ENCODE measurements around the gene TRAF3IP1.

Gene TRAF3IP1

DNA sequence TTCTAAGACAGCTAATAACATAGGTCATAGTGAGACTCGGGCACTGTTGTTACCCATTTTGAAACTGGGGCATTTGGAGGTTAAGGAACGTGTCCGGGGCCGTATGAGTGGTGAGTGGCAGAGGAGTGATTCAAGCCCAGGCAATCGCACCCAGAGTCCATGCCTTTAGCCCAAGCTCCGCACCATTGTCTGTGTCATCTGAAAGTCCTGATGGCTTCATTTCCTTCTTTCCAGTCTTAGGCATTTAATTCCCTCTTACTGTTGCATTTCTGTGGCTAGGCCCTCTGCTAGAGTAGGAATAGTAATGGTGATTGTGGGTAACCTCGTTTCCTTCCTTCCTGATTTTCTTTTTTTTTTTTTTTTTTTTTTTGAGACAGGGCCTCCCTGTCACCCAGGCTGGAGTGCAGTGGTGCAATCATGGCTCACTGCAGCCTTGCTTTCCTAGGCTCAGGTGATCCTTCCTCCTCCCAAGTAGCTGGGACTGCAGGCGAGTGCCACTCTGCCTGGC lies 56.6 kb downstream of the TRAF3IP1 start:
- H3K4me3 ChIP-seq (ENCODE audit: low read depth, low read length): no peak overlapping the region

DNA sequence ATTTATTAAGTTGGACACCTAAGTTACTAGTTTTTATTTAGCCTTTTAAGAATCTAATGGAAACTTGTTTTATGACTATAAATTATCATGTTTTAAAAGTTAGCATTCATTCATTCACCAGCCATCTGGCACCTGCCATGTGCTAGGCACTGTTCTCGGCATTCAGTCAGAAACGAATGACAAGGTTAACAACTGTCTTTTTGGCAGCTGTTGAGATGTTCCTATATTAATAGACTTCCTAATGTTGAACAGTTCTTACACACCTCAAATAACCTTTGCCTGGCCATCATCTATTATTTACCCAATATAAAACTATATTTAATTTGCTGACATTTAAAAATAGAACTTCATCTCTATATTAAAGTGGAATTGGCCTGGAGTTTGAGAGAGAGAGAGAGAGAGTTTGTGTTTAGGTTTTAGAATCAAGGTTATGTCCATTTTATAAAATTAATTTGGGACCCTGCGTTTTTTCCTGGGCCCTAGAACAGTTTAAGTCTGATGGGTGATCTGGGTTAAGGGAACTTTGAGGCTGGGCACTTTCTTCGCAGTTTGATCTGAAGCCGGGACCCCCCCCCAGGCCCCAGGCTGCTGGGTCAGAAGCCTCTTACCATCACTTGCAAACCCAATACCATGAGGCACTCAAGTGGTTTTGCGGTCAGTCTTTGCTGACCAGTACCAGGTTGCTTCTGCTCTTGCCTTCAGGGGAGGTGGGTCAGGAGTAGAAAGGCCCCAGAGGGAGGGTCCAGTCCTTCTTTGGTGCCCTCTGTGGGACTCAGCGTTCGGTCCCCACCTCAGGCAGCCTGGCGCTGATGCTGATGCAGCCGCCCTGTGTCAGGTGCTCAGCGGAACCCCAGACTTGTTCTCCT lies 58.1 kb downstream of the TRAF3IP1 start:
- no peak for DNase-seq (ENCODE audit: low read depth)
- TF ChIP-seq, protein P1, sequence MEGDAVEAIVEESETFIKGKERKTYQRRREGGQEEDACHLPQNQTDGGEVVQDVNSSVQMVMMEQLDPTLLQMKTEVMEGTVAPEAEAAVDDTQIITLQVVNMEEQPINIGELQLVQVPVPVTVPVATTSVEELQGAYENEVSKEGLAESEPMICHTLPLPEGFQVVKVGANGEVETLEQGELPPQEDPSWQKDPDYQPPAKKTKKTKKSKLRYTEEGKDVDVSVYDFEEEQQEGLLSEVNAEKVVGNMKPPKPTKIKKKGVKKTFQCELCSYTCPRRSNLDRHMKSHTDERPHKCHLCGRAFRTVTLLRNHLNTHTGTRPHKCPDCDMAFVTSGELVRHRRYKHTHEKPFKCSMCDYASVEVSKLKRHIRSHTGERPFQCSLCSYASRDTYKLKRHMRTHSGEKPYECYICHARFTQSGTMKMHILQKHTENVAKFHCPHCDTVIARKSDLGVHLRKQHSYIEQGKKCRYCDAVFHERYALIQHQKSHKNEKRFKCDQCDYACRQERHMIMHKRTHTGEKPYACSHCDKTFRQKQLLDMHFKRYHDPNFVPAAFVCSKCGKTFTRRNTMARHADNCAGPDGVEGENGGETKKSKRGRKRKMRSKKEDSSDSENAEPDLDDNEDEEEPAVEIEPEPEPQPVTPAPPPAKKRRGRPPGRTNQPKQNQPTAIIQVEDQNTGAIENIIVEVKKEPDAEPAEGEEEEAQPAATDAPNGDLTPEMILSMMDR (IDR thresholded peaks at IDR 0.05; ENCODE audit: low read depth, low read length, missing control alignments): no peak
- no peak overlapping the region for H3K4me3 ChIP-seq (ENCODE audit: low read depth, low read length)

More for the DNA sequence above, 56.6 kb downstream of the TRAF3IP1 start:
- TF ChIP-seq, protein P1 (IDR thresholded peaks at IDR 0.05; ENCODE audit: low read depth, low read length, missing control alignments): no peak
- no peak for DNase-seq (ENCODE audit: low read depth)

DNA sequence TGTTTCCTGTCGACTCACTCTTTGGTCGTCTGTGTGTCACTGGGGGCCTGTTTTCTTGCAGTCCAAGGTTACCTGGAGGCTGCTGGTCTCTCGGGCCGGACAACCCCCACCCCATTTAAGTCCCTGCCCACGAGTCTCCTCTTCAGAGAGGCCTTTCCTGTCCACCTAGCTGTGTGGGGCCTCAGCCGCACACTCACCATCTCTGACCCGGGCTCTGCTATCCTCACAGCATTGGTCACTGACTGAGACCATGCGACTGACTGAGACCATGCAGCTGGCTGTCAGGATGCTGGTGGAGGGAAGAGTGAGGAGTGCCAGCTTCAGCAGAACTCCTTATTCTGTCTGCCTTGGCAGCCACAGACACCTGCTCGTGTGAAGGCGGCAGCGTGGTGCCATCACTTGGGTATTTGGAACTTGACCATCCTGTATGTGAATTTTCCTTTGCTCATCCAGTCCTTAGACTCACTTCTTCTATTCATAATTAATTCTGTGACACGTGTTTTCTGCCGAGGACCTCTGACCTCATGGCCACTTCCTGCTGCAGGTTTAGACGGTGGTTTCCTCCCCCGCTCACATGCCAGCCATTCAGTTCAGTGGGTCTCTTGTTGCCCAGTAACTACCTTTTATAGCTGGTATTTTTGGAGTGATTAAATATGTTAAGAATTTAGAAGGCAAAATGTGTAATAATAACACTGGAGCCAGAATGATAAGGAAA lies 58.9 kb downstream of the TRAF3IP1 start:
- DNase-seq (ENCODE audit: low read depth): no peak
- H3K4me3 ChIP-seq (ENCODE audit: low read depth, low read length): no peak overlapping the region
- TF ChIP-seq, protein P1 (IDR thresholded peaks at IDR 0.05; ENCODE audit: low read depth, low read length, missing control alignments): no peak

DNA sequence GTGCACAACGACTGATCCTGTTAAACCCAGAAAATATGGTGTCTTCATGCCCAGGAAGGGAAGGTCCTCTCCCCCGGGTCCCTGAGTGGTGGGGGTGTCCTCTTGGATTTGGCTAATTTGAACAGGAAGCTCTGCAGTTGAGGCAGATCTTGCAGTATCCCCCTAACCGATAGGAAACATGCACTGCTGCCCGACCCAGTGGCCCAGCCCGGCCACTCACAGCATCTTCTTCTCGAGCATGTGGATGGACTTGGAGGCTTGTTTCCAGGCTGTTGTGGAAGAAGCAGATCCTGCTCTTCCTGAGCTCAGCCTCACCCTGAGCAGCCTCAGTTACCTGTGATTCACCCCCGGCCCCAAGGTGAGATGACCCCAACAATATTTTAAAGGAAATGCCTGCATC lies 60.0 kb downstream of the TRAF3IP1 start:
- no peak for DNase-seq (ENCODE audit: low read depth)
- TF ChIP-seq, protein P1 (IDR thresholded peaks at IDR 0.05; ENCODE audit: low read depth, low read length, missing control alignments): no peak
- H3K4me3 ChIP-seq (ENCODE audit: low read depth, low read length): no peak overlapping the region

DNA sequence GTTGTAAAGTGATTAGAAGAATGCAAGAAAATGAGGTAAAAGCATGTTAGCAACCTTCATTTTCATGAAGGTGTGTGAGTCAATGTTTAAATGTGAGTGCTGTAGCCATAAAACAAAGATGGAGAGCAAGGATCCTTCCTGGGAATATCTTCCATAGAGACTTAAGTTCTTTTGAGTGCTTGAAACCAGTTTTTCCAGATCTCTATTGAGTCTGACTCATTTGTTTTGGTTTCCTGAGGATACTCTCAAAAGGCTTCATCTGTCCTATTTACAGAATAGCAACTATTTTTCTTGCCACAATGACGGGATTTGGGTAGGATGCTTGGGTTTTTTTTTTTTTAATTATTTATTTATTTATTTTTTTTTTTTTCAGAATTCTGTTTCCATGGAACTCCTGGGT lies 60.5 kb downstream of the TRAF3IP1 start:
- TF ChIP-seq, protein P1 (IDR thresholded peaks at IDR 0.05; ENCODE audit: low read depth, low read length, missing control alignments): no peak
- DNase-seq (ENCODE audit: low read depth): no peak
- H3K4me3 ChIP-seq (ENCODE audit: low read depth, low read length): no peak overlapping the region

DNA sequence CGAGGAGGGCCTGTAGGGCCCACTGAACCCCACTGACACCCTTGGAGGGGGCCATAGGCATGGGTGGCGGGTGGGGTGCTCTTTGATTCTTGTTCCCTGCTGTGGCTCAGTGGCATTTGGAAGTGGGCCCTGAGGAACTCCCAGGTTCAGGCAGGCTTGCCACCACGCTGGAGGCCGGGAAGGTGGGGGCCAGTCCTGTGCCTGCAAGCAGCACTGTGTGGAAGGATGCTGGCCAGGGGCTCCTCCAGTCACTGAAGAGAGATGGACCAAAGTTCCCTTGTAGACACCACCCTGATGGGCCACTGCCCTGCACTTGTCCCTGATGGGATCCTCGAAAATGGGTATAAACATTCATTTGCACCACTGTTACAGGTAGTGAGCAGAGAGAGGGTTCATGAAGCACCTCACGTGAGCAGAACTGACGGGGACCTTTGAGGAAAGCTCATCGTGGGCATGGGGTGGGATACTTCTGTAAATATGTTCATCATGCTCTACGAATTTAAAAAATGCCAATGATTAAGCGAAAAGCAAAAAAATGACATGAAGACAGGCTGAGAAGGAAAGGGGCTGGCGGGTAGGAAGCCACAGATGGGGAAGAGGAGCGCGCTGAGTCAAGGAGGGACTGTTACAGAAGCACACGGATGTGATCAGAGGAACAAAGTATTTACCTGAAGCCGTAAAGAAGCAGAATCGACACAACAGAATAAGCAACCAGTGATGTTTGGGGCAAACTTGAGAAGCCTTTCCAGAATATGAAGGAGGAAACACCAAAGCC lies 61.2 kb downstream of the TRAF3IP1 start:
- no peak overlapping the region for H3K4me3 ChIP-seq (ENCODE audit: low read depth, low read length)
- no peak for DNase-seq (ENCODE audit: low read depth)
- TF ChIP-seq, protein P1 (IDR thresholded peaks at IDR 0.05; ENCODE audit: low read depth, low read length, missing control alignments): no peak
